Right lobe of liver (tissue), 6 donors: ENCODE results near the gene SPECC1L. TPM values are rescaled to one million over a fixed set of nuclear protein-coding genes. Genes with fewer than 3 reads are reported as not detected.

Experiments
- ATAC-seq, 4 donors: fragments of 200-7000 bp; cut with Tn5 transposase; one replicate each; pipeline ENCODE4 v1.9.1; 2020; ENCODE audit warnings: mild to moderate bottlenecking in 4 of 4, moderate library complexity in 4 of 4
- DNase-seq, 3 donors: peaks; one replicate each; pipeline ENCODE4 v3.0.0-alpha.2; 2020
- H3K27ac ChIP-seq, 3 donors: fragments of 200-600 bp; one replicate each; pipeline ENCODE4 v1.8.0; 2022
- H3K27me3 ChIP-seq, 2 donors: fragments of 200-600 bp; one replicate each; pipeline ENCODE4 v1.8.0; 2022
- H3K36me3 ChIP-seq, 4 donors: fragments of 200-600 bp; sonication (generic) in 1 of 4; one replicate each; pipeline versions ENCODE4 v1.5.1 to v1.8.0; 2017 to 2022; ENCODE audit warnings: control low read depth in 1 of 4
- H3K4me1 ChIP-seq, 4 donors: fragments of 200-600 bp; sonication (generic) in 1 of 4; one replicate each; pipeline versions ENCODE4 v1.5.1 to v1.8.0; 2017 to 2022; ENCODE audit warnings: control low read depth in 1 of 4
- H3K4me3 ChIP-seq, 3 donors: fragments of 200-600 bp; one replicate each; pipeline ENCODE4 v1.8.0; 2022
- H3K9me3 ChIP-seq, 4 donors: fragments of 200-600 bp; sonication (generic) in 1 of 4; one replicate each; pipeline versions ENCODE4 v1.5.1 to v1.8.0; 2017 to 2022; ENCODE audit warnings: control low read depth in 1 of 4
- CTCF ChIP-seq, 4 donors: fragments of 200-600 bp in 3 of 4; fragments of 450-650 bp in 1 of 4; IDR thresholded peaks; one replicate each; pipeline versions ENCODE4 v1.5.1 to v1.8.0; 2016 to 2022; ENCODE audit warnings: antibody characterized with exemption in 4 of 4, mild to moderate bottlenecking in 2 of 4
- POLR2A ChIP-seq: fragments of 450-650 bp; IDR thresholded peaks from one replicate; pipeline ENCODE4 v1.6.1; 2017; ENCODE audit warnings: antibody characterized with exemption, mild to moderate bottlenecking
- WGBS: methylation state at CpG from one replicate; pipeline ENCODE4 v1.1.6; 2018; ENCODE audit warnings: low coverage, low lambda C conversion rate; ENCODE audit not compliant: insufficient coverage; ENCODE audit errors: missing lambda C conversion rate; 5-methylcytosine and 5-hydroxymethylcytosine counted together
- intact Hi-C, 2 donors: fragments of 100-400 bp; cut with DNase I; formaldehyde crosslinking; loops; one replicate each; pipeline versions ENCODE4 v1.11.2 to v1.14.1; 2022
- total RNA-seq, 6 experiments: library from RNA; depleted of rRNA in 2 of 6; stranded (reverse); fragments of >200 nt in 2 of 6; fragmentation: NEBNext Ultra II Directional in 3 of 6; extraction: Animal tissue kit (Norgen Biotek cat#: 25700) in 3 of 6; gene quantifications; one replicate each; pipeline versions ENCODE4 v1.1.0 to v1.2.4, GENCODE V29; 2016 to 2023
- donor health status: DM: no; HTN: yes; CAD: no.
- donor health status: DM: no; HTN: no; CAD: no.
- donor health status: DM: no; HTN: no; CAD: no.
- donor health status: DM: no; HTN: yes; CAD: no.
- donor health status: DM: no; HTN: yes; CAD: no.

Gene SPECC1L
- total RNA-seq, 6 experiments from 2014 or later = 16.3 to 26.4 (median 24.2) TPM

- WGBS = 100% methylated on average over 1 of the region's 4 CpGs
These were observed 80.0 kb downstream of the SPECC1L start for GRCh38 chr22:24350627-24351026.

DNA sequence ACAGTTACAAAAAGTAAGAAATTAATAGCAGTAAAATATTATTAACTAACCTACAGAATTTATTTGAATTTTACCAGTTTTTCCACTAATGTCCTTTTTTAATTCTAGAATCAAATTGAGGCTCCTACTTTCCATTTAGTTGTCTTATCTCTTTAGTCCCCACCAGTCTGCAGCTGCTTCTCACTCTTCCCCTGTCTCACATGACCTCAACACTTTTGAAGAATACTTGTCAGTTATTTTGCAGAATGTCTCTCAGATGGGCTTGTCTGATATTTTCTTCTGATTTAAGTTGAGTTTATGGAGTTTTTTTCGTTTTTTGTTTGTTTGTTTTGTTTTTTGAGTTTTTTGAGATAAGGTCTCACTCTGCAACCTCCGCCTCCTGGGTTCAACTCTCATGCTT, 82.5 kb downstream of the SPECC1L start:
- ATAC-seq (no peak), DNase-seq (no peak)
- Histone ChIP-seq H3K36me3 (peaks cover 0 to 45% (median 16%) of the 10 kb centered on the region in 4 donors), H3K4me1 (no peaks in the 10 kb centered on the region), H3K27me3 (no peaks in the 10 kb centered on the region), H3K4me3 (no peak overlapping the region), H3K9me3 (no peaks in the 10 kb centered on the region), H3K27ac (no peak overlapping the region)
- WGBS = 95% methylated on average over 2 of the region's 2 CpGs
- intact Hi-C loops = no loop called here
- TF ChIP-seq POLR2A = no peak

More at GRCh38 chr22:24350627-24351026, 80.0 kb downstream of the SPECC1L start:
- Histone ChIP-seq H3K4me1 (no peaks in the 10 kb centered on the region), H3K36me3 (peaks cover 0 to 65% (median 19%) of the 10 kb centered on the region in 4 donors), H3K4me3 (no peak overlapping the region), H3K27ac (no peak overlapping the region), H3K9me3 (no peaks in the 10 kb centered on the region), H3K27me3 (no peaks in the 10 kb centered on the region)
- intact Hi-C loops = no loop called here
- no peak for ATAC-seq
- no peak for TF ChIP-seq POLR2A
- TF ChIP-seq CTCF (IDR thresholded peaks at IDR 0.05) = no peak
- no peak for DNase-seq

DNA sequence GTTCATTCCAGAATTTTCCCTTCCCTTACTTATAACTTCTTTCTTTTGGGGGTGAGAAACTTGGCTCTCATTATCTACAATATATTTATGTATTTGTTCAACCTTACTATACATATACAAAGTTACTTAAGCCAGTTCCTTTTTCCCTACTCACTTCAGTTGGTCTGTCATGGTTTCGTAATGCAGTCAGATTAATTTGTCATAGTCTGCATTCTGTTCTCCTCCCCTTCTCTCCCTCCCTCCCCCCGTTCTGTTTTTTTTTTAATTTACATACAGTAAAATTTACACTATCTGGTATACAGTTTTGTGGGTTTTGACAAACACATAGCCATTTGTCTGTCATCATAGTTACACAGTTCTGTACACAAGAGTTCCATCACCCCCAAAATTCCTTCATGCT, 84.9 kb downstream of the SPECC1L start:
- Histone ChIP-seq H3K27ac (no peak overlapping the region), H3K36me3 (peaks cover 0 to 21% (median 4%) of the 10 kb centered on the region in 4 donors), H3K9me3 (no peaks in the 10 kb centered on the region), H3K4me1 (peaks cover 0 to 23% (median 2%) of the 10 kb centered on the region in 4 donors), H3K27me3 (no peaks in the 10 kb centered on the region), H3K4me3 (no peak overlapping the region)
- 71% methylated on average over 2 of the region's 2 CpGs for WGBS
- ATAC-seq (no peak), DNase-seq (no peak)
- no peak for TF ChIP-seq CTCF (IDR thresholded peaks at IDR 0.05)
- TF ChIP-seq POLR2A = no peak
- intact Hi-C loops = no loop called here

DNA sequence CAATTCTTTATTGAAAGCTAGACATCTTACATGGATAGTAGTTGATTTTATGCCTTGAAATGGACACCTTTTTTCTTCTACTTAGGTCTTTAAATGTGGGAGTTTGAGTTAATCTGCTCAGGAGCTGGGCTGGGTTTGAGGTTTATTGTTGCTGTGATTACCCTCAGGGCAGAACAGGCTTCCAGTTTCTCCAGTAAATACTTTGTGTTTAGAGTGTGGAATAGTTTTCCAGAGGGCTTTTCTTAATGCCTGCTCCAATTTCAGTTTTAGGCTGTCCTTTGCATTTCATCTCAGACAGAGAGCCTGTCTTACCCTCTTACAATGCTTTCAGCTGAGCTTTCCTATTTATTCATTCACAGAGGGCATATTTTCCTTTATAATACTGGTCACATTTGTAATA, 86.9 kb downstream of the SPECC1L start:
- Histone ChIP-seq H3K9me3 (no peaks in the 10 kb centered on the region), H3K4me1 (peaks cover 0 to 30% (median 2%) of the 10 kb centered on the region in 4 donors), H3K36me3 (peaks cover 0 to 10% (median 0%) of the 10 kb centered on the region in 4 donors), H3K4me3 (no peak overlapping the region), H3K27me3 (no peaks in the 10 kb centered on the region), H3K27ac (no peak overlapping the region)
- DNase-seq (no peak), ATAC-seq (no peak)
- no peak for TF ChIP-seq CTCF (IDR thresholded peaks at IDR 0.05)
- no peak for TF ChIP-seq POLR2A
- intact Hi-C loops = no loop called here

- H3K4me3 ChIP-seq = no peak overlapping the region
- DNase-seq (no peak), ATAC-seq (peak in 1 of 4 donors; percentile 24)
- 87% methylated on average over 8 of the region's 8 CpGs for WGBS
- no peak for TF ChIP-seq POLR2A
- TF ChIP-seq CTCF (IDR thresholded peaks at IDR 0.05) = no peak
- H3K9me3 ChIP-seq = no peaks in the 10 kb centered on the region
- H3K27me3 ChIP-seq = no peaks in the 10 kb centered on the region
- no peak overlapping the region for H3K27ac ChIP-seq
- peaks cover 0 to 30% (median 2%) of the 10 kb centered on the region in 4 donors for H3K4me1 ChIP-seq
- peaks cover 0 to 10% (median 3%) of the 10 kb centered on the region in 4 donors for H3K36me3 ChIP-seq
- intact Hi-C loops = no loop called here
These were observed 87.6 kb downstream of the SPECC1L start for GRCh38 chr22:24358105-24358836.
